DMS114 treated with DMSO at 0.1 percent for 48 hours (cell line): ENCODE data around the gene SPATS1.
"Not testable (repeated sequence)": the region's sequence is repeated elsewhere in the genome, so short reads cannot be mapped to it uniquely, and the experiment has no call there.

Experiments used
- DNase-seq: peaks from one replicate; lab custom pipeline; 2025; ENCODE audit not compliant: unreplicated experiment; lab: John Stamatoyannopoulos, UW

The SPATS1 gene

DNA sequence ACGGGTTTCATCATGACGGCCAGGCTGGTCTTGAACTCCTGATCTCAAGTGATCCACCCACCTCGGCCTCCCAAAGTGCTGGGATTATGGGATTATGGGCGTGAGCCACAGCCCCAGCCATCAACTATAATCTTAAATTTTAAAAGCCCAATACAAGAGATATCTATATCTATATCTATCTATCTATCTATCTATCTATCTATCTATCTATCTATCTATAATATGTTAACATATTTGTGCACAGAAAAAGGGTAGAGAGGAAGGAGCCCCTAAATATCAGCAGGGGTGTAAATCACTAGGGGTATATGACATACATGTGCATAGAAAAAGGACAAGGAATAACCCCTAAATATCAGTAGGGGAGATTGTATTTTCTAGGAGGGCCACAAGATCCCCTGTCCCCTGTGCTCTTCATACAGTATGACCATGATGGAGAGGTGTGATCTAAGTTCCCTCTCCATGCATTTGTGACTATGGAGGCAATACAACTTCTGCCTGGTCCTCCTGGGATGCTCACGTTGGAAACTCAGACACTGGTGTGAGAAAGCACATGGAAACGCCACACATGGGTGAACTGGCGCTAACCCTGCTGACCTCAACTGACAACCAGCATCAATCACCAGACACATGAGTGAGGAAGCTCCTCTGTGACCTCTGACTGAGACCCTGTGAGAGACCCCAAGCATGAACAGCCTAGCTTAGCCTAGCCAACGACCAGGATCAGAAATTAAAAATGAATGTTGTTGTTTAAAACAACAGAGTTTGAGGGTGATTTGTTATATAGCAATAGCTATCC lies 1.2 kb upstream of the SPATS1 start:
- DNase-seq = no peak

DNA sequence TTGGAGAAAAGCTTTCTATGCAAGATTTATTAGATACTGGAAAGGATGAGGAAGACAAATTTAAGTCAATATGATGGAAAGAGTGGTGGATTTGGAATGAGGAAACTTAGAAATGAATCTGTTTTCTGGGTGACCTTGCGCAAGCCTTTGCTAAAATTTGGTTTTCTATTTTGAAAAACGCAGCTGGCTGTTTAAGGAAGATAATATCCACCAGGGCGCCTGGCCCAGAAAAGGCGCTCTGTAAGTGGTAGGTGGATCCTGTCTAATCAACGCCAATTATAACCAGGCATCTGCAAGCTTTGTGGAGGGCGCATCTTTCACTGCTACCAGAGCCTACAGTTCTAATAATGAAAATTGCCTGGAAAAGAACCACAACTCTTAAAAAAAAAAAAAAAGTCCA lies 398 bp upstream of the SPATS1 start:
- DNase-seq = no peak

DNA sequence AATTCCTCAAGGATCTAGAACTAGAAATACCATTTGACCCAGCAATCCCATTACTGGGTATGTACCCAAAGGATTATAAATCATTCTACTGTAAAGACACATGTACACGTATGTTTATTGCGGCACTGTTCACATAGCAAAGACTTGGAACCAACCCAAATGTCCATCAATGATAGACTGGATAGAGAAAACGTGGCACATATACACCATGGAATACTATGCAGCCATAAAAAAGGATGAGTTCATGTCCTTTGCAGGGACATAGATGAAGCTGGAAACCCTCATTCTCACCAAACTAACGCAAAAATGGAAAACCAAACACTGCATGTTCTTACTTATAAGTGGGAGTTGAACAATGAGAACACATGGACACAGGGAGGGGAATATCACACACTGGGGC lies 4.4 kb downstream of the SPATS1 start:
- not testable (repeated sequence) for DNase-seq

DNA sequence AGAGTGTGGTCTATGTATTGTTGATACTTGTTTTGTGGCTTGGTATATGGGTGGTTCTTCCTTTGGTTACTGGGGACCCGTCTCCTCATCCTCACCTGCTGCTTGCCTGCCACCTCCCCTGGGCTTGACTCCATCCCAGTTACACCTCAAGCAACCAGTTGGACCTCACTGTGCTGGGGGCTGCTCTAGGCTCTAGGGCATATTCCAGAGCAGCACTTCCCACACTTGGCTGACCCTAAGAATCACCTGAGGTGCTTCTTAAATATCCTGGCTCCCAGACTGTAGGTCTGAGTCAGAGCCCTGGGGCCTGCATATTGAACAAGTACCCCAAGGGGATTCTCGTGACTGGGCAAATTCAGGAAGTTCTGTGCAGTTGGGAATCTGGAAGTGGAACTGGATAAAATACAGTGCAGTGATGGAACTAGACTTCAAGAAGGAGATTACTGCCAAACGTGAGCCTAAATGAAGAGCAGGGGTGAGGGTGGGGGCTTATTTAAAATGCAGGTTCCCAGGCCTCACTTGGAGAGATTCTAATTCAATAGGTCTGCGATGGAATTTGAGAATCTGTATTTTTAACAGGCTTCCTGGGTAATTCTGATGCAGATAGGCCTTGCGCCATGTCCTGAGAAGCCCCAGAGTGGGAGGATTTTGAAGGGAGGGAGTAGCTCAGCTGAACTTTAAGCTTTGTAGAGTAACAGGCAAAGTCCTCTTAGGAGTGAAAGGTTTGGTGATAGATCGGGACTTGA lies 7.6 kb downstream of the SPATS1 start:
- DNase-seq = no peak

DNA sequence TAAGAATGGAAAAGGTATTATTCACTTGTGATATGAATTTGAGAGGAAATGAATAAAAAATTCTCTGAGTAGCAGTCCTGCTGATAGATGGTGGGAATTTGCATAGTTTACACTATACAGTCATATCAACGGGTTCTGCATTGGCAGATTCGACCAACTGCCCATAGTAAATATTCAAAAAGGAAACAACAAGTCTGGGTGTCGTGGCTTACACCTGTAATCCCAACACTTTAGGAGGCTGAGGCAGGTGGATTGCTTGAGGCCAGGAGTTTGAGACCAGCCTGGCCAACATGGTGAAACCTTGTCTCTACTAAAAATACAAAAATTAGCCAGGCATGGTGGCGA lies 8.2 kb downstream of the SPATS1 start:
- not testable (repeated sequence) for DNase-seq

DNA sequence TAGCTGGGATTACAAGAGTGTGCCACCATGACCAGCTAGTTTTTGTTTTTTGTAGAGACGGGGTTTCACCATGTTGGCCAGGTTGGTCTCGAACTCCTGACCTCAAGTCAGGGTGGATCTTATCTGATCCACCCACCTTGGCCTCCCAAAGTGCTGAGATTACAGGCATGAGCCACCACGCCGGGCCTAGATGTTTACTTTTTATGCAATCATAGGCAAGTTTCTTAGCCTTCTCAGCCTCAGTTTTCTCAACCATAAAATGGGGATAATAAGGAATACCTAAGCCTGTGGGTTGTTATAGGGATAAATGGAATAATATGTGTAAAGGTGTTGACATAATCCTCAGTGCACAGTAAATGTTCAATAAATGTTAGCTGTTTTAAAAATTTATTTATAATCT lies 9.8 kb downstream of the SPATS1 start:
- DNase-seq = no peak

DNA sequence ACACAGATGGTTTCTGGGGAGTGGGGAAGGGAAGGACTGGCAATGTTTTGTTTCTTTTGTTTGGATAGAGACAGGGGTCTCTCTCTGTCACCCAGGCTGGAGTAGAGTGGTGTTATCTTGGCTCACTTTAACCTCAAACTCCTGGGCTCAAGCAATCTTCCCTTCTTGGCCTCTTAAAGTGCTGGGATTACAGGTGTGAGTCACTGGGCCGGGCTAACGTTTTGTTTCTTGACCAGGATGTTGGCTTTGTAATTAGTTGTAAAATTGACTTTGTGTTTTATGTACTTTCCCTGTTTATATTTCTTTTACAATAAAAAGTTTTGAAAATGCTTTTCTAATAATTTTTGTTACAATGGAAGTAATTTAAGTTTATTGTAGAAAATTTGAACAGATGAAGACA lies 10.9 kb downstream of the SPATS1 start:
- DNase-seq = no peak

DNA sequence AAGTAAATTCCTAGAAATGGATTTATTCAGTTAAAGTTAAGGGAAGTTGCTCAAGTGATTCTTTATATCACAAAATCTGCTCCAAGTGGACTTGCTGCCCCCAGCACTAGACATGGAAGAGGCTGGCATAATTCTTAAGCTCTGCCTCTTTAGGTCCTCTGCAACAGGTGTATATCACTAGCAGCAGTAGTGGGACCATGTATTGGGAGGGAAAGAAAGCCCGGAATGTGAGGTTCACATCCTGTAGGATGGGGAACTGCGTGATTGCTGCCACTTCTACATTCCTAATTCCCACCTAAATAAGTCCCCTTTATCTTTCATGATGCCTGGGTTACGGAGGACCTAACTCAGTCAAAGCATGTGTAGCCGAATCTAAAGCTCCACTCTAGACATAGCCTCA lies 13.2 kb downstream of the SPATS1 start:
- no peak for DNase-seq

DNA sequence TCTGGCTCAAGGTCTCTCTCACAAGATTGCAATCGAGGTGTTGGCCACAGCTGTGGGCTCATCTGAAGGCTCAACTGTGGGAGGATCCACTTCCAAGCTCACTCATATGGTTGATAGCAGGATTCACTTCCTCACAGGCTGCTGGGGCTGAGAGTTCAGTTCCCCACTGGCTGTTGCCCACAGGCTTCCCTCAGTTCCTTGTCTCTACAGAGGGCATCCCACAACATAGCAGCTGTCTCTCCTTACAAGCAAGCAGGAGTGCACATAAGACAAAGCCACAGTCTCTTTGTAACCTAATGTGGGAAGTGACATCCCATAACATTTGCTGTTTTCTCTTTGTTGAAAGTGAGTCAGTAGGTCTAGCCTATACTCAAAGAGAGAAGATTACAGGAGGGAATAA lies 14.0 kb downstream of the SPATS1 start:
- DNase-seq = no peak

DNA sequence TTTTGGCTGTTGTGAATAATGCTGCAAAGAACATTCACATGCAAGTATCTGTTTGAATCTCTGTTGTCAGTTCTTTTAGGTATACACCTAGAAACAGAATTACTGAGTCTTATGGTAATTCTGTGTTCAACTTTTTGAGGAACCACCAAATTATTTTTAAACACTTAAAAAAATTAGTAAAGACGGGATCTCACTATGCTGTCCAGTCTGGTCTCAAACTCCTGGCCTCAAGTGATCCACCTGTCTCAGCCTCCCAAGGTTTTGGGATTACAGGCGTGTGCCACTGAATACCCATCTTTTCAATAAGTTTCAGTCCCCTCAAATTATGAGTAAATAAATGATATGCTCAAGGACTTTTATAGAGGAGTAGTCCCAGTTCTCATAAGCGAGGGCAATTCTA lies 17.5 kb downstream of the SPATS1 start:
- DNase-seq = no peak

DNA sequence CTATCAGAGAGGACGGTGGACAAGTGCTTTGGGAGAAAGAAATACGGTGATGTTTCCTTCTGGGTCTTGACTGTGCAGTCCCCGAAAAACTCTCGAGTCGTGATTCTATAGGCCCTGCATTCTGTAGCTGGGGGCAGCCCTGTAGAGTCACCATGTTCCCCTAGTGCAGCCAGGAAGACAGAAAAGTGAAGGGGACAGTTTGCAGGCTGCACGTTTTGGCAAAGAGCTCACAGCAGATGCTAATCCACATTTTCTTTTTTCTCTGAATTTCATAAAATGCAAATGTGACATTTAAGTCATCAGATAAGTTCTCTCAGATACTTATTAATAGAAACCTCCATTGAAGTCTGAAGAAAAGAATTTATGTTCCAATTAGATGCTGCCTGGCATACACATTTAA lies 19.5 kb downstream of the SPATS1 start:
- DNase-seq = no peak

DNA sequence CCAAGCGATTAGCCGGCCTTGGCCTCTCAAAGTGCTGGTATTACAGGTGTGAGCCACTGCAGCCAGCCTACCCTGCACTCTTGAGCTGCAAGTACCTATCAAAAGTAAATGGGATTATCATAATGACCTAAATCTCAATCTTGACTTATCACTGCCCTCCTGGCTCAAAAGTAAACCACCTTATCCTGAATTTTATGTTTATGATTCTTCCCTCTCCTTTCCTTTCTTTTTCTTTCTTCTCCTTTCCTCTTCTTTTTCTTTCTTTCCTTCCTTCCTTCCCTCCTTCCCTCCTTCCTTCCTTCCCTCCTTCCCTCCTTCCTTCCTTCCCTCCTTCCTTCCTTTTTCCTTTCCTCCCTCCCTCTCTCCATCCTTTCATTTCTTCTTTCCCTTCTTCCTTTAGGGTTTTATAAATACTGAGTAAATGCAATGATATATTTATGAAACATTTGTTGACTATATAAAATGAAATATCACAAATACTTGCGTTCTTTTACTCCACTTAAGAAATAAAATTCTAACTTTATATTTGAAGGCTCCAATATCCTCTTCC lies 21.0 kb downstream of the SPATS1 start:
- no peak for DNase-seq

DNA sequence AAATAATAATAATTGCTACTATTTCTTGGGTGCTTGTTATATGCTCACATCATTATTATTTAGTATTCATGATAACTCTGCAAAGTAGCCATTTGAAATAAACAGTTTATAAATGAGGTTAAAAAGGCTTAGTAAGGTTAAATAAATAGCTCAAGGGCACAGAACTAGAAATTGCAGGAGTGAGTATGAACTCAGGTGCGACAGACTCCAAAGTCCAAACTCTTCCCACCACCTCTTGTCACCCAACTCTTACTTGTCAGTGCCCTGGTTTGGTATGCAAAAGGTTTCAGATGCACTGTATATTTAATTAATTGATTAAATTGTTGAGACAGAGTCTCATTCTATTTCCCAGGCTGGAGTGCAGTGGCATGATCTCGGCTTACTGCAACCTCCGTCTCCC lies 24.3 kb downstream of the SPATS1 start:
- no peak for DNase-seq

DNA sequence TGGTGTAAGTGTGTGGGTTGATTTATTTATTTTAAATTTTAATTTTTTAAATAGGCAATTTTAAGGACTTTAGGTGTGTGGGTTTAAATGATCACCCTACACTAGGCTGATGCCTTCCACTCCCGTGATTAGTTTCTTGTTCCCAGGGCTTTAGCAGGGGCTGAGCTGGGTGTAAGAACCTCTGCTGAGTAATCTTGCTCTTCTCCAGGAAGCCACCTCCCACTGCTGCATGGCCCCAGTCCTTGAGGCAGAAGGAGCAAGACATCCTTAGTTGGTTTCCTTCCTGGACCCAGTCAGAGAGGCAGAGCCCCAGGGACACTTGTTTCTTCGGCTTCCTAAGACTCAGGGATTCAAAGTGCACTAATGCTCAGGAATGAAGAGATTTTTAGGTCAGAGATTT lies 25.2 kb downstream of the SPATS1 start:
- no peak for DNase-seq

DNA sequence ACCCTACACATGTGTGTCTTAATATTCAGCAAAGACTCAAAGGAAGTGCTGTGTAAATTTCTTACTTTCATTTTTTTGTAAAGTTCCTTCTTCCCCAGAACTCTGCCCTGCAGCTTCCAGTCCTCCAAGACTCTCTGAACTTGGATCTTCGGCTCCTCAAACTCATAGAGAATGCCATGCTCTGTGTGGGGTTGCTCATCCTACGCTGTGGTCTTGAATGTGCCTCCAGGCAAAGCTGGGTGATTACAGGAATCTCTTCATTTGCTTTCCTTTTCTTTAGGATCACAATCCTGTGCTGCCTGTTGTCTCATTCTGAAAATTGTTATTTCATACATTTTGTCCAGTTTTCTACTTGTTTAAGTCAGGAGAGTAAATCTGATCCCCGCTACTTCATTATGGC lies 30.6 kb downstream of the SPATS1 start:
- DNase-seq = no peak

DNA sequence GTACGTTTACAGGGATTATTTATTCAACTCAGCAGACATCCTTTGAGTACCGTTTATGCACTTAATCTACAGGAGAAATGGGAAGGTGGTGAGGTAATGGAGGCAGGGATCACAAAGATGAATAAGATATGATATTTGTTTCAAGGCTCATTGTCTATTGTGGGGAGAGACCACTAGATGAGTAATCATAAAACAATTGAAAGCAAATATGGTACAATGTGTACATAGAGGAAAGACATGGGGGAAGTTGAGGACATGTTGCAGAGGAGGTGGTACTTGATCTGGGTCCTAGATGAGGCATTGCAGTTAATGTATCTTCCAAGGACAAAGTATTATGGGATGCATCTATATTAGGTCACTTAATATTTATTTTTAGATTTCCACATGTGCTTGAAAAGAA lies 31.3 kb downstream of the SPATS1 start:
- DNase-seq = no peak

DNA sequence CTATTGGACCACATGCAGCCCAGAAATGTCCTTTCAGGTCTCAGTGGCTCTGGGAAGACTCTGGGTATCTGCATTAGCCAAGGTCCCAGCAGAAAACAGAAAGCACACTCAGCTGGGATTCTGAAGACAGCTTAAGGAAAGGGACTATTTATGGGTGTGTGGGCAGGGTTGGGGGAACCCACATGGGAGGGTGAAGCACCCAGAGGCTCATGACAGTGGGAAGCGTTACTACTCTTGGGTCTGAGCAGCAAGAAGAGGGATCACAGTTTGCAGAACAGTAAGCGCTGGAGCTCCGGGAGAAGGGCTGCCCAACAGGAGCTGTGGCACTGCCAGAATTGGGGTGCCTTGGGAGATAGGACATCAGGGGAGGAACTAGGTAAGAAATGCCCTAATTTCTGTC lies 32.6 kb downstream of the SPATS1 start:
- no peak for DNase-seq

DNA sequence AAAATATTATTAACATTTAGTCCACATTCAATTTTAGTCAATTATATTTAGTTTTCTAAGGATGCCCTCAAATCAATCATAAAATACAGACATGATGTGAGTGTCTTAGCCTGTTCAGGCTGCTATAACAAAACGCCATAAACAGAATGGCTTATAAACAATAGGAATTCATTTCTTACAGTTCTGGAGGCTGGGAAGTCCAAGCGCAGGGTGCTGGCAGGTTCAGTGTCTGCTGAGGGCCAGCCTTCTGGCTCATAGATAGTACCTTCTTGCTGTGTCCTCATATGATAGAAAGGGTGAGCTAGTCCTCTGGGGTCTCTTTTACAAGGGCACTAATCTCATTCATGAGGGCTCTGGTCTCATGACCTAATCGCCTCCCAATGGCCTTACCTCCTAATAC lies 35.0 kb downstream of the SPATS1 start:
- no peak for DNase-seq

DNA sequence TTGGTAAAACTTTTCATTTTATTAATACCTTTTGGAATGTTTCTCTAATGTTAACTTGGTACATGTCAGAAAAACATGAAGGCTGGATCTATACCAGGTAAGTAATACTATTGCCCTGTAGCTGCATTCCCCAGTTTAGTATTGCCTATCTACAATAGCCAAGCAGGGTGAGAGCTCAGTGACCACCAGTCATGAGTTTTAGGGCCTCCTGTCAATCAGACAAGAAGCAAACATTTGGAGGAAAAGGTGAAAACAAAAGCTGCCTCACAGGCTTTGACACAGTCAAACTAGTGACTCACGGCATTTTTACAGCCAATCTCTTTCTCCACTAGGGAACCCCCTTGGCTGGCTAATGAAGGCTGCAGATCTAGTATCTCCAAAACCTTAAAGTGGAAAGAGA lies 35.5 kb downstream of the SPATS1 start:
- no peak for DNase-seq

DNA sequence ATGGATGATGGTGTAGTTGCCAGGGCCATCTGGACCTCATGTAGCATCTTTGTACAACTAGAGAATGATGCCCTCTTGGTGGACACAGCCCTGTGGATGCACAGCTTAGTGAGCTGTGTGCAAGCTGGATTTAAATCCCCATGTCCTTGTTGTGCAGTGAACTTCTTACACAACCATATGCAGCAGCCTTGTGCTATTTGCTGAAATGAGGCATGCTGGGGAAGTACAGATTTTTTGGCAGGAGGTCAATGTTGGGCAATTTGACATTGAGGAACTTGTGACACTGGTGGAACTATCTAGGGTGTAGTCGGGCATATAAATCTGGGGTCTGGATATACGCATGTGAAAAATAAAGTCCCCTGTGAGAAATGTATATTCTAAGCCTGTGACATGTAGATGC lies 39.3 kb downstream of the SPATS1 start:
- no peak for DNase-seq

DNA sequence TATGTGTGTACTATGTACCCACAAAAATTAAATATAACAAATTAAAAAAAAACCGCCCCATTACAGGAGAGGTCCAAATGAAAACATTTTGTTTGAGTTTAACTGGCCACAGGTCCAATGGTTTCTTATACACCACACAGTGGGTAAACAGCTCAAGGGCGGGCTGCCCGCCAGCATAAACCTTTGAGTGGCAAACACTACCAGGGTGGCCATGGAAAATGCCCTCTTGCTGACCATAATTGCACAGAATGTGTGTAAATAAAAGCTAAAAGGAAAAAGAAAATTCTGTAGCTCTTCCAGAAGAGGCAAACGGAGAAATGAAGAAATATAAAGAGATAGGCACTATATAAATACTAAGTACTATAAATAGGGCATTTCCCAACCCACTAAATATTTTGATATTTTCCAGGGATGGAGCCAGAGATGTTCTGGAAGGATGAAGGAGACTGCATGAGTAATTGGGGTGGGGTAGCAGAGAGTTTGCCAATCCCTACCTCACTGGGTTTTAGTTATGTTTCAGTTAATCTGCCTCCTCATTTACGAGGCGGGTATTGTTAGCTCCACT lies 44.0 kb downstream of the SPATS1 start:
- no peak for DNase-seq

DNA sequence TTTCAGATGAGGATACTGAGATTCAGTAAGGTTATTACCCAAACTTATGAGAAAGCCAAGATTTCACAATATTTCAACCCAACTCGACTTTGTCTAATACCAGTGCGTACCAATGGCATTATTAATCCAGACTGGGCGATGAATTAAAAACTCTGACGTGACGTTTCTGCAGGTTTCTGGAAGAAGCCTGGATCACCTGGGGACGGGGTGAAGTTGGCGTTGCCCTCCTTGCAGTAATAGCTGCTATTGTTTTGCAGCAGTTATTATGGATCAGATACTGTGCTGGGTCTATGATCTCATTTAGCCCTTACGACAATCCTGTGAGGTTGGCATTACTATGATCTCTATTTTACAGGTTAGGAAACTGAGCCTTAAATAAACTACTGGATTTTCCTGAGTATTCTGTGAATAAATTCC lies 44.5 kb downstream of the SPATS1 start:
- no peak for DNase-seq
